Activated T-helper 2 cell treated with anti-CD3 and anti-CD28 coated beads, Interferon-gamma antibody, Interleukin-2, Interleukin-4, amounts not matched to agents 10 μg/mL and 5 μg/mL and 100 μg/mL, durations not matched to agents 14 hours and 24 hours and 36 hours (primary cell): Measurements from ENCODE around the gene BMF. TPM values are rescaled to one million over a fixed set of nuclear protein-coding genes. Genes with fewer than 3 reads are reported as not detected.

Experiments used
- DNase-seq: peaks from one replicate; pipeline ENCODE4 v3.0.0; 2021; ENCODE audit warnings: low spot score
- H3K27ac Mint-ChIP-seq: one replicate; pipeline ENCODE4 v1.8.0; 2021; ENCODE audit warnings: mixed read lengths
- H3K27me3 Mint-ChIP-seq: one replicate; pipeline ENCODE4 v1.8.0; 2021; ENCODE audit warnings: low read depth, mixed read lengths
- H3K36me3 Mint-ChIP-seq: one replicate; pipeline ENCODE4 v1.8.0; 2021; ENCODE audit warnings: low read depth, mixed read lengths
- H3K4me1 Mint-ChIP-seq: one replicate; pipeline ENCODE4 v1.8.0; 2021; ENCODE audit warnings: low read depth, mixed read lengths
- H3K4me3 Mint-ChIP-seq: one replicate; pipeline ENCODE4 v1.8.0; 2021; ENCODE audit warnings: low read depth, mild to moderate bottlenecking, moderate library complexity, mixed read lengths
- H3K9me3 Mint-ChIP-seq: one replicate; pipeline ENCODE4 v1.8.0; 2021; ENCODE audit warnings: mixed read lengths
- intact Hi-C: fragments of 100-400 bp; cut with micrococcal nuclease; formaldehyde crosslinking; loops from one replicate; pipeline ENCODE4 v1.15.1; 2023
- total RNA-seq: library from RNA; stranded (reverse); gene quantifications from 2 replicates; pipeline ENCODE4 v1.2.3, GENCODE V29; 2022

The BMF gene
- total RNA-seq, 1 donor from 2014 or later: 17.9 TPM

DNA sequence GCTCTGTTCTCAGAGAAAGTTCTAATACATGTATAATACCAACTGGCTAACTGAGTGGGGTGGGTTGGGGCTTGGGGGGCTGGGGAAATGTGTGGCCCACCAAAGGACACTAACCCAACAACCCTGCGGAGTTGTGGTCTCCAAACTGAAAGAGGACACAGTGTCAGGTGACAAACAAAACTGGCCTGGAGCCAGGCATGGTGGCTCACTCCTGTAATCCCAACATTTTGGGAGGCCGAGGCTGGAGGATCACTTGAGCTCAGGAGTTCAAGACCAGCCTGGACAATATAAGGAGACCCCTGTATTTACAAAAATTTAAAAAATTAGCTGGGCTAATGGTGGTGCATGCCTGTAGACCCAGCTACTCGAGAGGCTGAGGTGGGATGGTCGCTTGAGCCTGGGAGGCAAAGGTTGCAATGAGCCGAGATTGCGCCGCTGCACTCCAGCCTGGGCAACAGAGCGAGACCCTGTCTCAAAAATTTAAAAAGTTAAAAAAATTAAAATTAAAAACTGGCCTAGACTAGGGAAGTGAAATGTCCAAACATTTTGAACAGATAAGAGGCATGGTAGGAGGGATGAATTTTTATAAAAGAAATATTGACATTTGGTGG is 38.0 kb downstream of the BMF start:
- Mint-ChIP-seq H3K36me3 (no peaks in the 10 kb centered on the region), H3K27me3 (no peaks in the 10 kb centered on the region), H3K4me1 (peaks cover 8% of the 10 kb centered on the region), H3K4me3 (no peak overlapping the region), H3K9me3 (no peaks in the 10 kb centered on the region), H3K27ac (no peak overlapping the region)
- intact Hi-C loops: no loop called here
- no peak for DNase-seq

GRCh38 chr15:40070166-40070557 is 38.5 kb downstream of the BMF start:
- no peaks in the 10 kb centered on the region for H3K9me3 Mint-ChIP-seq
- DNase-seq: no peak
- no peaks in the 10 kb centered on the region for H3K36me3 Mint-ChIP-seq
- no peak overlapping the region for H3K27ac Mint-ChIP-seq
- no peak overlapping the region for H3K4me3 Mint-ChIP-seq
- intact Hi-C loops: no loop called here
- no peaks in the 10 kb centered on the region for H3K27me3 Mint-ChIP-seq
- H3K4me1 Mint-ChIP-seq: peaks cover 8% of the 10 kb centered on the region

GRCh38 chr15:40069178-40070165 is 39.2 kb downstream of the BMF start:
- intact Hi-C loops: no loop called here
- Mint-ChIP-seq H3K36me3 (peaks cover 4% of the 10 kb centered on the region), H3K9me3 (no peaks in the 10 kb centered on the region), H3K27ac (no peak overlapping the region), H3K4me3 (no peak overlapping the region), H3K4me1 (peaks cover 15% of the 10 kb centered on the region), H3K27me3 (no peaks in the 10 kb centered on the region)
- DNase-seq: no peak

DNA sequence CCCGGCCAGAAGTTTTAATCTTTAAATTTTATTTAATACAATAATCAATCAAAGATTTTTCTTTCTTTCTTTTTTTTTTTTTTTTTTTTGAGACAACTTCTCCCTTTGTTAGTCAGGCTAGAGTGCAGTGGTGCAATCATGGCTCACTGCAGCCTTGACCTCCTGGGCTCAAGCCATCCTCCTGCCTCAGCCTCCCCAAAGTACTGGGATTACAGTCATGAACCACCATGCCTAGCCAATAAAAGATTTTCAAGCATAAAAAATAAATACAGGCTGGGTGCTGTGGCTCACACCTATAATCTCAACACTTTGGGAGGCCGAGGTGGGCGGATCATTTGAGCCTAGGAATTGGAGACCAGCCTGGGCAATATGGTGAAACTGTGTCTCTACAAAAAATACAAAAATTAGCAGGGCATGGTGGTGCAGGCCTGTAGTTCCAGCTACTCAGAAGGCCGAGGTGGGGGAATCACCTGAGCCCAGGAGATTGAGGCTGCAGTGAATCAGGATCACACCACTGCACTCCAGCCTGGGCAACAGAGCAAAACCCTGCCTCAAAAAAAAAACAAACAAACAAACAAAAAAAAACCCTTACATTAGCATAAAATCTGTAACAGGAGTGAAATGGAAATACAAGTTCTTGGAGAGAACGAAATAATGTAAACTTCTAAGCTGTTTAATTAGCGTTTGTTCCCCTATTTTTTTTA is 40.6 kb downstream of the BMF start:
- intact Hi-C loops: no loop called here
- Mint-ChIP-seq H3K27me3 (no peaks in the 10 kb centered on the region), H3K36me3 (peaks cover 5% of the 10 kb centered on the region), H3K27ac (no peak overlapping the region), H3K4me3 (no peak overlapping the region), H3K4me1 (peaks cover 15% of the 10 kb centered on the region), H3K9me3 (no peaks in the 10 kb centered on the region)
- no peak for DNase-seq

- no peak for DNase-seq
- peaks cover 5% of the 10 kb centered on the region for H3K36me3 Mint-ChIP-seq
- no peaks in the 10 kb centered on the region for H3K9me3 Mint-ChIP-seq
- H3K27ac Mint-ChIP-seq: no peak overlapping the region
- H3K27me3 Mint-ChIP-seq: no peaks in the 10 kb centered on the region
- H3K4me3 Mint-ChIP-seq: no peak overlapping the region
- peaks cover 15% of the 10 kb centered on the region for H3K4me1 Mint-ChIP-seq
- intact Hi-C loops: no loop called here
Observed at GRCh38 chr15:40066589-40066988, 42.1 kb downstream of the BMF start.

GRCh38 chr15:40065166-40065565 is 43.5 kb downstream of the BMF start:
- Mint-ChIP-seq H3K27me3 (no peaks in the 10 kb centered on the region), H3K36me3 (peaks cover 5% of the 10 kb centered on the region), H3K4me3 (no peak overlapping the region), H3K27ac (no peak overlapping the region), H3K9me3 (no peaks in the 10 kb centered on the region), H3K4me1 (peaks cover 15% of the 10 kb centered on the region)
- intact Hi-C loops: loop anchor here (2.0 kb wide), 1 partner anchor 16 kb away; no protein-coding TSS in a partner anchor
- DNase-seq: no peak

DNA sequence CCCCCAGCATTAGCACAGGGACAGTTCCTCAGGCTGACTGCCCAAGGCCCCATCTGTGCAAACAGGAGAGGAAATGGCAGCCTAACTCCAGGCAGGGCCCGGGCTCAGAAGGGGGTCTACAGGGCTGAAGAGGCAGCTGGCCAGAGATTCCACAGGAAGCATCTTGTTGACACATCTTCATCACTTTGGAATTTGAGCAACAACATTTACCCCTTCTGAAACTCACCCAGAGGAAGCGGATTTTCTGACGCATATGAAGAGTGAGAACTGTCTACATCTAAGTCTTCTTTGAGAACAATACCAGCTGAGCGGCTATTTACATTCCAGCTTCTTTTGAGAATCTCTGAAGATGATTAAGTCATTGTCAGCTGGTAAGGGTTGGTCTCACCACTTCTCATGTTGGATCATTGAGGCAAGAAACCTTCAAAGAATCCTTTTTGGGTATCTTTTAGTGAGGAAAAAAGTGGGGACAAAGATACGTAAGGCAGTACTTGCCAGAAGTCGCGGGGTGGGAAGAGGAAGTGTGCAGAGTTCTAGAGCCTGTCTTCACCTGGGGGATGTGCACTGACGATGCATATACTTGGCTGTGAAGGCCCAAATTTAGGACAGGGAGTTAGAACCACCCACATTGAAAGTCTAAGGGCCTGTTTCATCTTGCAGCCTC is 44.3 kb downstream of the BMF start:
- Mint-ChIP-seq H3K27ac (peak overlapping the region; percentile 64), H3K4me1 (peaks cover 18% of the 10 kb centered on the region), H3K4me3 (peak overlapping the region; percentile 31), H3K27me3 (no peaks in the 10 kb centered on the region), H3K36me3 (peaks cover 5% of the 10 kb centered on the region), H3K9me3 (no peaks in the 10 kb centered on the region)
- DNase-seq: no peak
- intact Hi-C loops: loop anchor here (1.0 to 2.0 kb wide), 2 partner anchors 16 to 44 kb away; partner anchors contain the start of gene BMF

DNA sequence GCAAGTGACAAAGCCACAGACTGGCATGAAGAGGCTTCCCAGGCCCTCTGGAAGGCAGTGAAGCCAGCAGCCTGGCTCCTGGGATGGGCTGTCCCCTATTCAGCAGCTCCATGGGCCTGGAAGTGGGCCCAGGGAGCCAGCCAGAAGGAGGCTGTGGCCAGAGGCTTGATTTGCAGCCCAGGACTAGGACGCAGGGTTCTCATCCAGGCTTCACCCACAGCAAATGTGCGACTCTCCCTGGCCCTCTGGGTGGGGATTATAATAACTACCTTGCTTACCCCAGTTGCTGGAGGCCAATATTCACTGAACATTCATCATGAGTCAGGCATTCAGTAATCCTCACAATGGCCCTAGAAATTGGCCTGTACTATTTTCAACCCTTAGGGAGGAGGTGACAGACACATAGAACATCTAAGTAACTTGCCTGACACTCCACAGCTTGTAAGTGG is 45.1 kb downstream of the BMF start:
- intact Hi-C loops: loop anchor here (1.0 to 2.0 kb wide), 2 partner anchors 15 to 45 kb away; partner anchors contain the start of gene BMF
- Mint-ChIP-seq H3K9me3 (no peaks in the 10 kb centered on the region), H3K4me3 (no peak overlapping the region), H3K4me1 (peaks cover 20% of the 10 kb centered on the region), H3K27ac (no peak overlapping the region), H3K27me3 (no peaks in the 10 kb centered on the region), H3K36me3 (peaks cover 5% of the 10 kb centered on the region)
- DNase-seq: no peak

GRCh38 chr15:40062816-40063562 is 45.7 kb downstream of the BMF start:
- H3K27ac Mint-ChIP-seq: no peak overlapping the region
- intact Hi-C loops: no loop called here
- no peaks in the 10 kb centered on the region for H3K27me3 Mint-ChIP-seq
- no peaks in the 10 kb centered on the region for H3K9me3 Mint-ChIP-seq
- H3K4me3 Mint-ChIP-seq: no peak overlapping the region
- peaks cover 5% of the 10 kb centered on the region for H3K36me3 Mint-ChIP-seq
- DNase-seq: no peak
- peaks cover 26% of the 10 kb centered on the region for H3K4me1 Mint-ChIP-seq

DNA sequence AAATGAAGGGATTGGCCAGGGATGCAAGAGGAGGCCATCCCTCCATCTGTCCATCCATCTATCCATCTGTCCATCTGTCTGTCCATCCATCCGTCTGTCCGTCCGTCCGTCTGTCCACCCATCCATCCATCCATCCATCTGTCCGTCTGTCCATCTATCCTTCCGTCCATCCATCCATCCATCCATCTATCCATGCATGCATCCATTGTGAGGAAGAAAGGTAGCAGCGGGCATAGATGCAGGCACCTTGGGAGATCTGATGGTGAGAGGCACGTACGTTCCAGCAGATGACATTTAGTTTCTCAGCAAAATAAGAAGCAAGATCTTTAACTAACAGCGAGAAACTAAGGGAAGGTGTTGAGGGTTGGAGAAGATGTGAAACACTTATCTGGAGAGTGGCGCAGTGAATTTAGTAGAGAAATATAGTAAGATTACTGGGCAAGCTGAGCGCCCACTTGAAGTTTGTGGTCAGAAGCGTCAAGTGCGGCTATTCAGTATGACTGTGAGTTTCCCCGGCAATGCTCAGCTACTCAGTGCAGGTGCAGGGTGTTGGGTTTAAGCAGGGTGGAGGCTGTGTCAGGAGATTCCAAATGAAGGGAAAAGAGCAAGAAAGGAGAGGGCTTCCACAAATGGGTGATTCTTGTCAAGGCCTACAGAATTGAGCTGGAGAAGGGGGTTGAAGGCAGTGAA is 47.3 kb downstream of the BMF start:
- Mint-ChIP-seq H3K9me3 (no peaks in the 10 kb centered on the region), H3K36me3 (peaks cover 5% of the 10 kb centered on the region), H3K27me3 (no peaks in the 10 kb centered on the region), H3K27ac (no peak overlapping the region), H3K4me3 (no peak overlapping the region), H3K4me1 (peaks cover 32% of the 10 kb centered on the region)
- no peak for DNase-seq
- intact Hi-C loops: no loop called here

DNA sequence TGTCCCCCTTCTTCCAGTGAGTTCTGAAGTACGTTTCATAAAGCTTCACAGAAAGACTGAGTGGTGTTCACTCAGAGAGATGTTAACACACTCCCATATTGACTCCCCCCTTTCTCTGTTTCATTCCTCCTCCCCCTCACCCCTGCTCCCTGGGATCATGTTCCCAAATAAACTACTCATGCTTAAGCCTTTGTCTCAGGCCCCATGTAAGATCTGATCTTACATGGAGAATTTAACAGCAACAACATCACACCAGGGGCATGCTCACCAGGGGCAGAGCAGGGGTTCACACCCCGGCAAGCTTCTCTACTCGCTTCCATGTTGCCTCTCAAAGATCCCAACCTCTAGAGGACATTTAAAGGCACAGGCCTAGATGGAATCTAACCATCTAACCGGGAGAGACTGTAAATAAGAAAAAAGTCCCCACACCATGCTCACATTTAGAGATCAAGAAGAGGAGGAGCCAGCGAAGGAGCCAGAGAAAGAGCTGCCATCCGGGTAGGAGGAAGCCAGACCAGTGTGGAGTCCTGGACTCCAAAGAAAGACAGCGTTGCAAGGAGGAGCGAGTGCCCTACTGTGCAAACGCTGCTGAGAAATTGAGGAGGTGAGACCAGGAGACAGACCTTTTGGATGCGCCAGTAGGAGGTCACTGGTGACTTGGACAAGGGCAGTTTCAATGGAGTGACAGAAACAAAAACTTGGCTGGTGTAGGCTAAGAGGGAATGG is 48.3 kb downstream of the BMF start:
- intact Hi-C loops: no loop called here
- Mint-ChIP-seq H3K27me3 (no peaks in the 10 kb centered on the region), H3K27ac (no peak overlapping the region), H3K36me3 (peaks cover 5% of the 10 kb centered on the region), H3K9me3 (no peaks in the 10 kb centered on the region), H3K4me1 (peaks cover 36% of the 10 kb centered on the region), H3K4me3 (no peak overlapping the region)
- DNase-seq: no peak
